ENCODE measurements around the gene TCEAL3.
"Not testable (repeated sequence)": the region's sequence is repeated elsewhere in the genome, so short reads cannot be mapped to it uniquely, and the experiment has no call there.

TCEAL3 gene

GRCh38 chrX:103626855-103627254 is 19.1 kb downstream of the TCEAL3 start:
- DNase-seq (ENCODE audit: low spot score), result no peak

- no peak for DNase-seq (ENCODE audit: low spot score)
Observed at GRCh38 chrX:103628386-103629317, 20.9 kb downstream of the TCEAL3 start, which contains the start of gene TCEAL1. TSS of gene TCEAL1 (plus strand) at chrX:103628975. CDS start at chrX:103629917, 942 bp downstream.

GRCh38 chrX:103629318-103630170 is 21.8 kb downstream of the TCEAL3 start:
- no peak for DNase-seq (ENCODE audit: low spot score)

- DNase-seq (ENCODE audit: low spot score), result no peak
Observed at GRCh38 chrX:103630171-103630511, 22.4 kb downstream of the TCEAL3 start.

GRCh38 chrX:103631145-103631544 is 23.4 kb downstream of the TCEAL3 start:
- no peak for DNase-seq (ENCODE audit: low spot score)

- no peak for DNase-seq (ENCODE audit: low spot score)
Observed at GRCh38 chrX:103635436-103635835, 27.7 kb downstream of the TCEAL3 start.

- DNase-seq (ENCODE audit: low spot score), result no peak
Observed at GRCh38 chrX:103637604-103638338, 30.0 kb downstream of the TCEAL3 start.

GRCh38 chrX:103638479-103639346 is 30.9 kb downstream of the TCEAL3 start:
- not testable (repeated sequence) for DNase-seq (ENCODE audit: low spot score)

GRCh38 chrX:103640401-103641155 is 32.8 kb downstream of the TCEAL3 start:
- DNase-seq (ENCODE audit: low spot score), result no peak

GRCh38 chrX:103644125-103644524 is 36.4 kb downstream of the TCEAL3 start:
- DNase-seq (ENCODE audit: low spot score), result no peak

- no peak for DNase-seq (ENCODE audit: low spot score)
Observed at GRCh38 chrX:103647630-103648029, 39.9 kb downstream of the TCEAL3 start.

- DNase-seq (ENCODE audit: low spot score), result no peak
Observed at GRCh38 chrX:103651151-103651773, 43.5 kb downstream of the TCEAL3 start.

GRCh38 chrX:103655230-103656000 is 47.7 kb downstream of the TCEAL3 start:
- not testable (repeated sequence) for DNase-seq (ENCODE audit: low spot score)

GRCh38 chrX:103656617-103657016 is 48.9 kb downstream of the TCEAL3 start:
- DNase-seq (ENCODE audit: low spot score), result peak; percentile 86

GRCh38 chrX:103657066-103657465 is 49.3 kb downstream of the TCEAL3 start:
- DNase-seq (ENCODE audit: low spot score), result not testable (repeated sequence)

- DNase-seq (ENCODE audit: low spot score), result no peak
Observed at GRCh38 chrX:103658681-103659433, 51.1 kb downstream of the TCEAL3 start.

GRCh38 chrX:103659460-103659859 is 51.7 kb downstream of the TCEAL3 start:
- not testable (repeated sequence) for DNase-seq (ENCODE audit: low spot score)
